ENCODE results near the gene ATP9A.
"Not testable (repeated sequence)": the region's sequence is repeated elsewhere in the genome, so short reads cannot be mapped to it uniquely, and the experiment has no call there.

Gene ATP9A

DNA sequence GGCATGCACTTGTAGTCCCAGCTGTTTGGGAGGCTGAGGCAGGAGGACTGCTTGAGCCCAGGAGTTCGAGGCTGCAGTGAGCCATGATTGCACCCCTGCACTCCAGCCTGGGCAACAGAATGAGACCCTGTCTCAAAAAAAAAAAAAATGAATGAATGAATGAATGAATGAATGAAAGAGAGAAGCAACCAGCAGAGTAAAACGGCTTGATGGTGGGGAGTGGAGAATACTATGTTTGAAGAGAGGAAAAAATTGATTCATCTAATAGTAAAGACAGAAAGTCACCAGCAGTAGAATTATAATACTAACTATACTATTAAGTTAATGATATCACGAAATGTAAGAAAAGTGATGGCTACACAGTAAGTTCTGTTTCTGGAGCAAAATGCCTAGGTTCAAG, 80.6 kb downstream of the ATP9A start:
- Histone ChIP-seq H3K27ac (no peak overlapping the region), H3K4me3 (no peak overlapping the region)
- TF ChIP-seq, protein P1, sequence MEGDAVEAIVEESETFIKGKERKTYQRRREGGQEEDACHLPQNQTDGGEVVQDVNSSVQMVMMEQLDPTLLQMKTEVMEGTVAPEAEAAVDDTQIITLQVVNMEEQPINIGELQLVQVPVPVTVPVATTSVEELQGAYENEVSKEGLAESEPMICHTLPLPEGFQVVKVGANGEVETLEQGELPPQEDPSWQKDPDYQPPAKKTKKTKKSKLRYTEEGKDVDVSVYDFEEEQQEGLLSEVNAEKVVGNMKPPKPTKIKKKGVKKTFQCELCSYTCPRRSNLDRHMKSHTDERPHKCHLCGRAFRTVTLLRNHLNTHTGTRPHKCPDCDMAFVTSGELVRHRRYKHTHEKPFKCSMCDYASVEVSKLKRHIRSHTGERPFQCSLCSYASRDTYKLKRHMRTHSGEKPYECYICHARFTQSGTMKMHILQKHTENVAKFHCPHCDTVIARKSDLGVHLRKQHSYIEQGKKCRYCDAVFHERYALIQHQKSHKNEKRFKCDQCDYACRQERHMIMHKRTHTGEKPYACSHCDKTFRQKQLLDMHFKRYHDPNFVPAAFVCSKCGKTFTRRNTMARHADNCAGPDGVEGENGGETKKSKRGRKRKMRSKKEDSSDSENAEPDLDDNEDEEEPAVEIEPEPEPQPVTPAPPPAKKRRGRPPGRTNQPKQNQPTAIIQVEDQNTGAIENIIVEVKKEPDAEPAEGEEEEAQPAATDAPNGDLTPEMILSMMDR (IDR thresholded peaks at IDR 0.05) = no peak
- DNase-seq (ENCODE audit: low spot score) = no peak

DNA sequence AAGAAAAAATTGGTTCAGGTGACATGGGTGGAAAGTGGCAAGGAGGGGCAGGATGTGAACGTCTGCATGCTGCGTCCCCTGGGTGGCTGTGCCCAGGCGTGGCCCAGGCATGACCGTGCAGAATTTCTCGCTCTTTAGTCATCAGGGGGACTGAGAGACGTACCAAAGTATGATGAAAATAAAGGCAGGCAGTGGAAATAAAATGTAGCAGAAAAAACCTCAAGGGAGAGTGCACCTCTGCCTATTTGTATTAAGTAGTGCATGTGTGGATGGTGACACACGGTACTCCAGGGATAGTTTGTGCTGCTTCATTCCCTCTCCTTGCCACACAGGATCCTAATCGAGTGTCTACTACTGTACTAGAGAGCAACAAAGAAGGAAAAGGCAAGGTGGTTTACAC, 81.1 kb downstream of the ATP9A start:
- Histone ChIP-seq H3K4me3 (no peak overlapping the region), H3K27ac (no peak overlapping the region)
- TF ChIP-seq, protein P1 (IDR thresholded peaks at IDR 0.05) = no peak
- DNase-seq (ENCODE audit: low spot score) = no peak

GRCh38 chr20:51685494-51685893, 82.7 kb downstream of the ATP9A start:
- not testable (repeated sequence) for H3K4me3 ChIP-seq; H3K27ac ChIP-seq; DNase-seq (ENCODE audit: low spot score)

GRCh38 chr20:51680067-51680749, 88.0 kb downstream of the ATP9A start:
- Histone ChIP-seq H3K27ac (no peak overlapping the region), H3K4me3 (no peak overlapping the region)
- DNase-seq (ENCODE audit: low spot score) = no peak
- TF ChIP-seq, protein P1 (IDR thresholded peaks at IDR 0.05) = no peak

GRCh38 chr20:51679254-51679921, 88.8 kb downstream of the ATP9A start:
- TF ChIP-seq, protein P1 (IDR thresholded peaks at IDR 0.05) = no peak
- no peak overlapping the region for H3K4me3 ChIP-seq
- no peak for DNase-seq (ENCODE audit: low spot score)
- no peak overlapping the region for H3K27ac ChIP-seq

DNA sequence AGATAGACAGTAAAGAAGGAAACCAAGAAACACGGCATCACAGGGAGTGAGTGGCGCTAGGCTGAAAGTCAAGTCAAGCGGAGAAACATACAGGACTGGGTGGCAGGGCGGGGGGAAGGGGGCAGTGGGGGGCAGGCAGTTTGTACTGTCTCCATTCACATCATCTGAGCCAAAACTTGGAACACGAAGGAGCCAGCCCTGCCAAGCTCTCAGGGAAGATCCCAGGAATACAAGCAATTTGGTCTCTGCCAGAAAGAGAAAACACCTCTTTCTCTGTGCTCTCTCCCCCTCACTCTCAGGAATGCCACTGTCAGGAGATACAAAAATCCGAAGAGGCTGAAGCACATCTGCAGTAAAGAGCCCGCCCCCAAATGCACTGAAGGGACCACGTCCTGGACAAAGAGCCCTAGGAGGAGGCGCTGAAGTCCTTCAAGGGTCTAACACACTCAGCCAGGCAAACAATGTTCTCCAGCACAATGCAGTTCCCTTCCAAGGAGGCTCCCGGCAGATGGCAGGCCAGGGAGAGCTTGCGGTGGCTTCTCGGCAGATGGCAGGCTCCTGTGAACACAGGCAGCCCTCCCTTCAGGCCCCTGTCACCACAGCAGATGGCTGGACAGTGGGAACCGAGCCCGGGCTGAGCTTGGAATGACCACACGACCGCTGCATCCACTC, 90.0 kb downstream of the ATP9A start:
- Histone ChIP-seq H3K27ac (no peak overlapping the region), H3K4me3 (no peak overlapping the region)
- no peak for DNase-seq (ENCODE audit: low spot score)
- TF ChIP-seq, protein P1 (IDR thresholded peaks at IDR 0.05) = no peak

- no peak for DNase-seq (ENCODE audit: low spot score)
- TF ChIP-seq, protein P1 (IDR thresholded peaks at IDR 0.05) = no peak
- Histone ChIP-seq H3K27ac (no peak overlapping the region), H3K4me3 (no peak overlapping the region)
Observed at GRCh38 chr20:51668947-51669346, 99.2 kb downstream of the ATP9A start.

Data from coronary artery (tissue), 2 donors.